PC-3 (cell line): ENCODE results near the gene ALG8.

ENCODE experiments used
- EZH2 ChIP-seq: fragments of 300-600 bp; sonication (generic); IDR thresholded peaks from one replicate; pipeline ENCODE4 v1.6.1; 2017; ENCODE audit warnings: antibody characterized with exemption, mild to moderate bottlenecking, low read length; ENCODE audit not compliant: unreplicated experiment
- EZH2phosphoT487 ChIP-seq: fragments of 300-600 bp; sonication (generic); IDR thresholded peaks from 2 replicates; pipeline ENCODE4 v1.6.1; 2018; ENCODE audit warnings: mild to moderate bottlenecking, antibody characterized with exemption, low read length, borderline replicate concordance
- TF ChIP-seq, protein P1 (sequence below): fragments of 300-600 bp; sonication (generic); conservative IDR thresholded peaks from 2 replicates; pipeline ENCODE4 v1.5.1; 2017; ENCODE audit warnings: antibody characterized with exemption, low read depth, mild to moderate bottlenecking, low read length

DNA sequence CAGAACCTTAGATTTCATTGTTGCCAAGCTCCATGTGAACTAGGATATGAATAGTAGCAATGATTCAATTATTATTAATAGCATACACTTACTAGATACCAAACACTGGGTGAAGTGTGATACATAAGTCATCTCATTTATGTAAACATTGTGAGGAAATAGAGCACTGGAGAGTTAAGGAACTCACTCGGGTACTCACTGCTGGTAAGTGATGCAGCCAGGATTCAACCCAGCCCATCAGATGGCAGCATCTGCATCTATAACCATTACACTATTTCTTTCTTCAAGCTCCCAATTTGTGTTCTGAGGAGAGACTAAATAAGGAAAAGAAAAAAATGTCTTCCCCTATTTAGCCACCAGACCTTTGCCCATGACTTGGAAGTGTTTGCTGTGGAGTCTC lies 10.2 kb upstream of the ALG8 start:
- TF ChIP-seq, protein P1, sequence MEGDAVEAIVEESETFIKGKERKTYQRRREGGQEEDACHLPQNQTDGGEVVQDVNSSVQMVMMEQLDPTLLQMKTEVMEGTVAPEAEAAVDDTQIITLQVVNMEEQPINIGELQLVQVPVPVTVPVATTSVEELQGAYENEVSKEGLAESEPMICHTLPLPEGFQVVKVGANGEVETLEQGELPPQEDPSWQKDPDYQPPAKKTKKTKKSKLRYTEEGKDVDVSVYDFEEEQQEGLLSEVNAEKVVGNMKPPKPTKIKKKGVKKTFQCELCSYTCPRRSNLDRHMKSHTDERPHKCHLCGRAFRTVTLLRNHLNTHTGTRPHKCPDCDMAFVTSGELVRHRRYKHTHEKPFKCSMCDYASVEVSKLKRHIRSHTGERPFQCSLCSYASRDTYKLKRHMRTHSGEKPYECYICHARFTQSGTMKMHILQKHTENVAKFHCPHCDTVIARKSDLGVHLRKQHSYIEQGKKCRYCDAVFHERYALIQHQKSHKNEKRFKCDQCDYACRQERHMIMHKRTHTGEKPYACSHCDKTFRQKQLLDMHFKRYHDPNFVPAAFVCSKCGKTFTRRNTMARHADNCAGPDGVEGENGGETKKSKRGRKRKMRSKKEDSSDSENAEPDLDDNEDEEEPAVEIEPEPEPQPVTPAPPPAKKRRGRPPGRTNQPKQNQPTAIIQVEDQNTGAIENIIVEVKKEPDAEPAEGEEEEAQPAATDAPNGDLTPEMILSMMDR = peak; percentile 76
- TF ChIP-seq EZH2phosphoT487 (no peak), EZH2 (no peak)
